Mesothelial cell of epicardium (in vitro differentiated cells): Measurements from ENCODE around the gene MOSMO. TPM values are rescaled to one million over a fixed set of nuclear protein-coding genes. Genes with fewer than 3 reads are reported as not detected.
A peak's percentile ranks its signal among the peaks of the same experiment; 100 is the strongest.

Experiments used
- DNase-seq, 2 experiments: peaks; one replicate each; pipeline ENCODE4 v3.0.0; 2021; ENCODE audit warnings: low spot score in 2 of 2; ENCODE audit not compliant: unreplicated experiment in 2 of 2
- H3K27ac Mint-ChIP-seq: 2 replicates; pipeline ENCODE4 v1.8.0; 2021; ENCODE audit warnings: mixed read lengths
- H3K27me3 Mint-ChIP-seq: 2 replicates; pipeline ENCODE4 v1.8.0; 2021; ENCODE audit warnings: low read depth, mixed read lengths
- H3K36me3 Mint-ChIP-seq: 2 replicates; pipeline ENCODE4 v1.8.0; 2021; ENCODE audit warnings: mixed read lengths
- H3K4me1 Mint-ChIP-seq: 2 replicates; pipeline ENCODE4 v1.8.0; 2021; ENCODE audit warnings: mixed read lengths
- H3K4me3 Mint-ChIP-seq: 2 replicates; pipeline ENCODE4 v1.8.0; 2021; ENCODE audit warnings: mild to moderate bottlenecking, moderate library complexity, mixed read lengths
- H3K9me3 Mint-ChIP-seq: 2 replicates; pipeline ENCODE4 v1.8.0; 2021; ENCODE audit warnings: mixed read lengths
- total RNA-seq: library from RNA; stranded (reverse); gene quantifications from 3 replicates; pipeline ENCODE4 v1.2.1, GENCODE V29; 2021
- TF ChIP-seq, protein P1 (sequence below): fragments of 200-600 bp; sonication (generic); IDR thresholded peaks from one replicate; pipeline ENCODE4 v1.5.0; 2021; ENCODE audit warnings: antibody characterized with exemption; ENCODE audit not compliant: unreplicated experiment

The MOSMO gene
- total RNA-seq, 1 donor from 2014 or later, result 17.0 TPM

DNA sequence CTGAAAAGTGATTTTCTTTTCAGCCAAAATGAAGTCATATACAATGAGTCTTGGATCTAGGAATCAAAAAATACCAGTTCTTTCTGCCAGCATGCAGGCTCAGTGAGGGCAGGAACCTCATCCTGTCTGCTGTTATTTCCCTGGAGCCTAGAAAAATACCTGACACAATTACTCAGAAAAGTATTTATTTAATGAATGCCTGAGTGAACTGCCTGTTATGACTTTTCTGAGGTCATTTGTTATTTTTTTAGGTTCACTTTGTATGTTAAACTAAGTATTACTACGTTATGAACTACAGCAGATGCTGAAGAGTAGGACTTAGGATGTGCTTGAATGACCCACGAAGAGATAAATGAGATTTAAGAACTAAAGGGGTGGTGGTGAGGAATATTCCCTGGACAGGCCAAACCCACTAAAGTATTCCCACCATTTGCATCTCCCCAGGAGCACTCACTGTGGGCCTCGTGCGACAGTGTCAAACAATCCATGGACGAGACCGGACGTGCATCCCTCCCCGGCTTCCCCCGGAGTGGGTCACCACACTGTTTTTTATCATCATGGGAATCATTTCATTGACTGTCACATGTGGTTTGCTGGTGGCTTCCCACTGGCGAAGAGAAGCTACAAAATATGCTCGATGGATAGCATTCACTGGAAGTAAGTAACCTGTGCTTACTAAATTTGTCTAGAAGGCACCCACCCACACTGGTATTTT is 67.3 kb downstream of the MOSMO start:
- no peaks in the 10 kb centered on the region for H3K36me3 Mint-ChIP-seq
- H3K9me3 Mint-ChIP-seq, result no peaks in the 10 kb centered on the region
- H3K27ac Mint-ChIP-seq, result no peak overlapping the region
- DNase-seq, result no peak
- no peak overlapping the region for H3K4me3 Mint-ChIP-seq
- TF ChIP-seq, protein P1, sequence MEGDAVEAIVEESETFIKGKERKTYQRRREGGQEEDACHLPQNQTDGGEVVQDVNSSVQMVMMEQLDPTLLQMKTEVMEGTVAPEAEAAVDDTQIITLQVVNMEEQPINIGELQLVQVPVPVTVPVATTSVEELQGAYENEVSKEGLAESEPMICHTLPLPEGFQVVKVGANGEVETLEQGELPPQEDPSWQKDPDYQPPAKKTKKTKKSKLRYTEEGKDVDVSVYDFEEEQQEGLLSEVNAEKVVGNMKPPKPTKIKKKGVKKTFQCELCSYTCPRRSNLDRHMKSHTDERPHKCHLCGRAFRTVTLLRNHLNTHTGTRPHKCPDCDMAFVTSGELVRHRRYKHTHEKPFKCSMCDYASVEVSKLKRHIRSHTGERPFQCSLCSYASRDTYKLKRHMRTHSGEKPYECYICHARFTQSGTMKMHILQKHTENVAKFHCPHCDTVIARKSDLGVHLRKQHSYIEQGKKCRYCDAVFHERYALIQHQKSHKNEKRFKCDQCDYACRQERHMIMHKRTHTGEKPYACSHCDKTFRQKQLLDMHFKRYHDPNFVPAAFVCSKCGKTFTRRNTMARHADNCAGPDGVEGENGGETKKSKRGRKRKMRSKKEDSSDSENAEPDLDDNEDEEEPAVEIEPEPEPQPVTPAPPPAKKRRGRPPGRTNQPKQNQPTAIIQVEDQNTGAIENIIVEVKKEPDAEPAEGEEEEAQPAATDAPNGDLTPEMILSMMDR, result no peak
- no peaks in the 10 kb centered on the region for H3K27me3 Mint-ChIP-seq
- H3K4me1 Mint-ChIP-seq, result no peaks in the 10 kb centered on the region

DNA sequence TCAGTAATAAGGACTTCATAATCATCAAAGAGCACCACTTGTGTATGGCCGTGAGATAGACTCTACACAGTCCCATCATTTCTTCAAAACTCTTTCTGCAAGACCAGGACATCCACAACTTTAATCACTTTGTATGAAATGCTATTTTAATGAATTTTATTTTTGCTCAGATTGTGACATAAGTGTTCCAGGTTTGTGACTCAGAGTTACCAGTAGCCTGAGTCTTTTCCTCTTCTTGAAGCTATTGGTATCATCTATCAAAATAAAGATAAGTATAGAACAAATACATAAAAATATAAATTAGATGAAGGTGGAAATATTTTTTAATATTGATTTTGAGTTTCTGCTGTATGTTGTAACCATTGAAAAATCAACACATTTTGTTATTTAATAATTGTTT is 67.9 kb downstream of the MOSMO start:
- H3K27ac Mint-ChIP-seq, result no peak overlapping the region

DNA sequence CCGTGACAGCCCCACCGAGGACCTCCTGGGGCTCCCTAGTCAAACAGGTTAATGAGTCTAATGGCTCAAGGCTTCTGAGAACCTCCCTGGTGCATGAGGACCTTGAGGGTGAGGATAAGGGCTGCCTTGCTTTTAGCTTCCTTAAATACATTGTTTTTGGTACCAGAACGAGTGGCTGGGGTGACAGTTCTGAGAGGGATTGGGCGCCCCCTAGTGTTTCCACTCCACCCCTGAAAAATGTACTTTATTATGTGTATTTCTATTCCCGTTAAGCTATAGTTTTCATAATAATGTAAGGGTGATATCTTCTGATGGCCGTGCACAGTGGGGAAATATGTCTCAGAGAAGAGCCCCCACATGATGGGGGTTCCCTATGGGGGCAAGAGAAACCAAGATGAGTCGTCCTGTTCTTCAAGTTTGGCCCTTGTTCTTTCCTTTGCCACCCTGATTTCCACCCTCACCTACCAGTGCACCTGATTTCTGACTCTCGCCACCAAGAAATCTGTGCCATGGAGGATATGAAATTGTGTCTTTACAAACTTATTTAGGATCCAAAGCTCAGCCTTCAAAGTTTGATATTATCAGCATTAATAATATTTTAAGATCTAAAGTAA is 69.9 kb downstream of the MOSMO start:
- no peak overlapping the region for H3K27ac Mint-ChIP-seq
- H3K4me1 Mint-ChIP-seq, result no peaks in the 10 kb centered on the region
- H3K4me3 Mint-ChIP-seq, result no peak overlapping the region
- no peaks in the 10 kb centered on the region for H3K36me3 Mint-ChIP-seq
- DNase-seq, result peak; percentile 39 to 80
- TF ChIP-seq, protein P1, result peak; percentile 79
- no peaks in the 10 kb centered on the region for H3K27me3 Mint-ChIP-seq
- no peaks in the 10 kb centered on the region for H3K9me3 Mint-ChIP-seq

More for the DNA sequence above, 67.9 kb downstream of the MOSMO start:
- DNase-seq, result no peak
- Mint-ChIP-seq H3K4me3 (no peak overlapping the region), H3K36me3 (no peaks in the 10 kb centered on the region), H3K27me3 (no peaks in the 10 kb centered on the region), H3K9me3 (no peaks in the 10 kb centered on the region), H3K4me1 (no peaks in the 10 kb centered on the region)
- TF ChIP-seq, protein P1, result no peak

- TF ChIP-seq, protein P1, result no peak
- H3K27ac Mint-ChIP-seq, result no peak overlapping the region
- H3K27me3 Mint-ChIP-seq, result no peaks in the 10 kb centered on the region
- H3K36me3 Mint-ChIP-seq, result no peaks in the 10 kb centered on the region
- H3K4me3 Mint-ChIP-seq, result no peak overlapping the region
- H3K9me3 Mint-ChIP-seq, result no peaks in the 10 kb centered on the region
- H3K4me1 Mint-ChIP-seq, result no peaks in the 10 kb centered on the region
- no peak for DNase-seq
Observed at GRCh38 chr16:22078656-22079055, 70.7 kb downstream of the MOSMO start.

- TF ChIP-seq, protein P1, result no peak
- no peak for DNase-seq
- Mint-ChIP-seq H3K27ac (no peak overlapping the region), H3K27me3 (no peaks in the 10 kb centered on the region), H3K9me3 (no peaks in the 10 kb centered on the region), H3K36me3 (peaks cover 2% of the 10 kb centered on the region), H3K4me3 (no peak overlapping the region), H3K4me1 (peaks cover 2% of the 10 kb centered on the region)
Observed at GRCh38 chr16:22081050-22081449, 73.1 kb downstream of the MOSMO start.
